Prostate gland (tissue), 2 donors: ENCODE measurements around the gene CELA2A. TPM values are rescaled to one million over a fixed set of nuclear protein-coding genes. Genes with fewer than 3 reads are reported as not detected.

Experiments
- DNase-seq: peaks from one replicate; pipeline ENCODE4 v3.0.0-alpha.2; 2019; ENCODE audit warnings: low spot score
- H3K27ac ChIP-seq, 2 donors: fragments of 200-600 bp; sonication (generic); 2 replicates each; pipeline ENCODE4 v1.5.1; 2017 to 2019
- H3K27me3 ChIP-seq: fragments of 200-600 bp; sonication (generic); replicated peaks from 2 replicates; pipeline ENCODE4 v1.5.1; 2019; ENCODE audit not compliant: insufficient read depth
- H3K36me3 ChIP-seq, 2 donors: fragments of 200-600 bp; sonication (generic); 1 replicate in 1 of 2; 2 replicates in 1 of 2; pipeline versions ENCODE4 v1.5.1 to v1.8.1; 2017 to 2019
- H3K4me1 ChIP-seq: fragments of 200-600 bp; sonication (generic); replicated peaks from 2 replicates; pipeline ENCODE4 v1.5.1; 2019
- H3K4me3 ChIP-seq, 2 donors: fragments of 200-600 bp; sonication (generic); 2 replicates each; pipeline ENCODE4 v1.5.1; 2017 to 2019
- H3K9me3 ChIP-seq: fragments of 200-600 bp; sonication (generic); 2 replicates; pipeline ENCODE4 v1.5.1; 2017
- CTCF ChIP-seq, 4 experiments: fragments of 200-600 bp in 2 of 4; fragments of 450-650 bp in 2 of 4; sonication (generic) in 2 of 4; IDR thresholded peaks; 1 replicate in 3 of 4; 2 replicates in 1 of 4; pipeline ENCODE4 v1.5.1; 2016 to 2019; ENCODE audit warnings: antibody characterized with exemption in 4 of 4, mild to moderate bottlenecking in 2 of 4, moderate library complexity in 2 of 4
- POLR2A ChIP-seq: fragments of 450-650 bp; IDR thresholded peaks from one replicate; pipeline ENCODE4 v1.6.1; 2016; ENCODE audit warnings: antibody characterized with exemption, mild to moderate bottlenecking
- POLR2AphosphoS5 ChIP-seq: sonication (generic); formaldehyde crosslinking; IDR thresholded peaks from one replicate; pipeline ENCODE4 v1.6.1; 2017; ENCODE audit warnings: antibody characterized with exemption
- WGBS: methylation state at CpG from one replicate; pipeline ENCODE4 v1.1.5; 2018; 5-methylcytosine and 5-hydroxymethylcytosine counted together
- intact Hi-C: fragments of 100-400 bp; cut with DNase I; formaldehyde crosslinking; loops from one replicate; pipeline ENCODE4 v1.14.2; 2022
- total RNA-seq, 2 donors: library from RNA; depleted of rRNA; stranded (reverse); fragments of >200 nt; gene quantifications; one replicate each; pipeline ENCODE4 v1.1.0, GENCODE V29; 2016

CELA2A gene
- total RNA-seq, 2 donors from 2014 or later: 5.4 TPM; not detected in 1

- Histone ChIP-seq H3K9me3 (no peaks in the 10 kb centered on the region), H3K36me3 (no peaks in the 10 kb centered on the region), H3K27me3 (no peaks in the 10 kb centered on the region), H3K4me3 (no peak overlapping the region), H3K4me1 (no peaks in the 10 kb centered on the region), H3K27ac (no peak overlapping the region)
- DNase-seq: no peak
- TF ChIP-seq CTCF (IDR thresholded peaks at IDR 0.05) (no peak), POLR2A (no peak), POLR2AphosphoS5 (no peak)
- WGBS: 94% methylated on average over 6 of the region's 6 CpGs
- intact Hi-C loops: loop anchor here (10.0 kb wide), 1 partner anchor 312 kb away; no protein-coding TSS in a partner anchor
Observed at GRCh38 chr1:15436881-15437442, 19.6 kb upstream of the CELA2A start.

- DNase-seq: no peak
- TF ChIP-seq POLR2A (no peak), CTCF (IDR thresholded peaks at IDR 0.05) (no peak), POLR2AphosphoS5 (no peak)
- intact Hi-C loops: loop anchor here (10.0 kb wide), 1 partner anchor 315 kb away; no protein-coding TSS in a partner anchor
- no peak overlapping the region for H3K4me3 ChIP-seq
- H3K36me3 ChIP-seq: no peaks in the 10 kb centered on the region
- no peaks in the 10 kb centered on the region for H3K9me3 ChIP-seq
- 98% methylated on average over 14 of the region's 14 CpGs for whole genome bisulfite sequencing
- H3K4me1 ChIP-seq: no peaks in the 10 kb centered on the region
- H3K27me3 ChIP-seq: no peaks in the 10 kb centered on the region
- H3K27ac ChIP-seq: no peak overlapping the region
Observed at GRCh38 chr1:15439325-15439724, 17.2 kb upstream of the CELA2A start.

- Histone ChIP-seq H3K27ac (no peak overlapping the region), H3K27me3 (no peaks in the 10 kb centered on the region), H3K4me3 (no peak overlapping the region), H3K4me1 (no peaks in the 10 kb centered on the region), H3K9me3 (no peaks in the 10 kb centered on the region), H3K36me3 (no peaks in the 10 kb centered on the region)
- 91% methylated on average over 13 of the region's 13 CpGs for WGBS
- TF ChIP-seq POLR2AphosphoS5 (no peak), POLR2A (no peak), CTCF (IDR thresholded peaks at IDR 0.05) (no peak)
- intact Hi-C loops: no loop called here
- no peak for DNase-seq
Observed at GRCh38 chr1:15440357-15440756, 16.2 kb upstream of the CELA2A start.

GRCh38 chr1:15441247-15441646, 15.3 kb upstream of the CELA2A start:
- no peak overlapping the region for H3K4me3 ChIP-seq
- DNase-seq: no peak
- intact Hi-C loops: no loop called here
- H3K27ac ChIP-seq: no peak overlapping the region
- no peaks in the 10 kb centered on the region for H3K27me3 ChIP-seq
- TF ChIP-seq POLR2A (no peak), CTCF (IDR thresholded peaks at IDR 0.05) (no peak), POLR2AphosphoS5 (no peak)
- no peaks in the 10 kb centered on the region for H3K9me3 ChIP-seq
- WGBS: 91% methylated on average over 6 of the region's 6 CpGs
- H3K4me1 ChIP-seq: no peaks in the 10 kb centered on the region
- no peaks in the 10 kb centered on the region for H3K36me3 ChIP-seq

GRCh38 chr1:15442119-15442518, 14.4 kb upstream of the CELA2A start:
- Histone ChIP-seq H3K36me3 (no peaks in the 10 kb centered on the region), H3K4me3 (no peak overlapping the region), H3K27ac (no peak overlapping the region), H3K27me3 (no peaks in the 10 kb centered on the region), H3K9me3 (no peaks in the 10 kb centered on the region), H3K4me1 (no peaks in the 10 kb centered on the region)
- WGBS: 93% methylated on average over 8 of the region's 8 CpGs
- intact Hi-C loops: no loop called here
- TF ChIP-seq CTCF (IDR thresholded peaks at IDR 0.05) (no peak), POLR2A (no peak), POLR2AphosphoS5 (no peak)
- no peak for DNase-seq
